Left lung (tissue), 10 donors: ENCODE measurements around the gene CNEP1R1. TPM values are rescaled to one million over a fixed set of nuclear protein-coding genes. Genes with fewer than 3 reads are reported as not detected.

Experiments
- ATAC-seq: fragments of 200-7000 bp; cut with Tn5 transposase; one replicate; pipeline ENCODE4 v1.9.1; 2020; ENCODE audit warnings: moderate library complexity
- DNase-seq, 4 donors: peaks; one replicate each; pipeline ENCODE4 v3.0.0-alpha.2; 2013 to 2020
- H3K27ac ChIP-seq, 2 donors: fragments of 200-600 bp; sonication (generic) in 1 of 2; one replicate each; pipeline versions ENCODE4 v1.5.0 to v1.8.0; 2020 to 2021
- H3K27me3 ChIP-seq, 2 donors: fragments of 200-600 bp; sonication (generic) in 1 of 2; one replicate each; pipeline versions ENCODE4 v1.5.0 to v1.8.0; 2020 to 2021
- H3K36me3 ChIP-seq, 2 donors: fragments of 200-600 bp; sonication (generic) in 1 of 2; one replicate each; pipeline versions ENCODE4 v1.5.0 to v1.8.0; 2020 to 2021
- H3K4me1 ChIP-seq, 2 donors: fragments of 200-600 bp; one replicate each; pipeline ENCODE4 v1.8.0; 2021
- H3K4me3 ChIP-seq, 2 donors: fragments of 200-600 bp; sonication (generic) in 1 of 2; one replicate each; pipeline versions ENCODE4 v1.5.0 to v1.8.0; 2020 to 2021; ENCODE audit warnings: mild to moderate bottlenecking in 1 of 2
- H3K9me3 ChIP-seq, 2 donors: fragments of 200-600 bp; sonication (generic) in 1 of 2; one replicate each; pipeline versions ENCODE4 v1.5.0 to v1.8.0; 2020 to 2021
- CTCF ChIP-seq, 2 donors: fragments of 200-600 bp; sonication (generic) in 1 of 2; IDR thresholded peaks; one replicate each; pipeline versions ENCODE4 v1.5.0 to v1.8.0; 2021; ENCODE audit warnings: antibody characterized with exemption in 2 of 2
- intact Hi-C, 2 donors: fragments of 100-400 bp; cut with DNase I; formaldehyde crosslinking; loops; one replicate each; pipeline versions ENCODE4 v1.11.2 to v1.14.2; 2022
- polyA plus RNA-seq, 6 donors: library from polyadenylated mRNA; unstranded; fragments of 120-200 nt; gene quantifications; one replicate each; pipeline ENCODE4 v1.2.1, GENCODE V29; 2013; ENCODE audit not compliant: insufficient read length in 6 of 6
- total RNA-seq, 2 donors: library from RNA; stranded (reverse); fragmentation: NEBNext Ultra II Directional; extraction: Animal tissue kit (Norgen Biotek cat#: 25700); gene quantifications; one replicate each; pipeline ENCODE4 v1.2.1, GENCODE V29; 2021
- donor health status: DM: no; HTN: yes; CAD: no.
- donor health status: DM: no; HTN: no; CAD: no.

CNEP1R1 gene
- total and polyA plus RNA-seq, 8 donors = 22.2 to 44.3 (median 35.3) TPM

GRCh38 chr16:50024207-50024606, 818 bp upstream of the CNEP1R1 start:
- peaks cover 0 to 6% of the 10 kb centered on the region in 2 donors for H3K36me3 ChIP-seq
- TF ChIP-seq CTCF (IDR thresholded peaks at IDR 0.05) = no peak
- no peaks in the 10 kb centered on the region for H3K9me3 ChIP-seq
- no peaks in the 10 kb centered on the region for H3K27me3 ChIP-seq
- DNase-seq (no peak), ATAC-seq (no peak)
- no peak overlapping the region for H3K4me3 ChIP-seq
- peak overlapping the region in 1 of 2 donors; percentile 91 for H3K27ac ChIP-seq
- intact Hi-C loops = loop anchor here in 1 of 2 donors (10.0 kb wide), 1 partner anchor 191 kb away; no protein-coding TSS in a partner anchor
- peaks cover 12 to 38% of the 10 kb centered on the region in 2 donors for H3K4me1 ChIP-seq

DNA sequence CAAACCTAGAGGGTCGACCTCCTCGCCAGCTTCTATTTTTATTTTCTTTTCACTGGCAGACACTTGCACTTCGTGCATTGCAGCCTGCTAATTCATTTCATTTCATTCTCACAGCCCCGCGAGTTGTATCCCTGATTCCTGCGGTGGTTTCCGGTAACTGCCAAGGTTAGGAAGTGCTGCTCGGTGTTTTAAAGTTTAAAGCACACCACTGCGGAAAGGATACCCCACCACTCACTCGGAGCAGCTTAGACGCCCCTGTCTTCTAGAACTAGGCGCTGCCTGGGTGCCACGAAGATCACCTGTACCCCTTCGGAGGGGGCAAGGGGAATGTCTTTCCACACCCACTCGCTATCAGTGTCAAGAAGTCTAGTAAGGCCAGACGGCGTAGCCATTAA, 509 bp downstream of the CNEP1R1 start:
- intact Hi-C loops = loop anchor here in 1 of 2 donors (10.0 kb wide), 1 partner anchor 189 kb away; no protein-coding TSS in a partner anchor
- peaks cover 12 to 42% of the 10 kb centered on the region in 2 donors for H3K4me1 ChIP-seq
- peak; percentile 27 for ATAC-seq
- no peak for DNase-seq
- H3K27me3 ChIP-seq = no peaks in the 10 kb centered on the region
- H3K36me3 ChIP-seq = peaks cover 0 to 18% of the 10 kb centered on the region in 2 donors
- H3K4me3 ChIP-seq = peak overlapping the region; percentile 98 to 99
- peak overlapping the region; percentile 86 to 91 for H3K27ac ChIP-seq
- TF ChIP-seq CTCF (IDR thresholded peaks at IDR 0.05) = no peak
- no peaks in the 10 kb centered on the region for H3K9me3 ChIP-seq

- TF ChIP-seq CTCF (IDR thresholded peaks at IDR 0.05) = no peak
- ATAC-seq (no peak), DNase-seq (no peak)
- no peak overlapping the region for H3K27ac ChIP-seq
- intact Hi-C loops = loop anchor here in 1 of 2 donors (10.0 kb wide), 1 partner anchor 187 kb away; no protein-coding TSS in a partner anchor
- no peak overlapping the region for H3K4me3 ChIP-seq
- peaks cover 12 to 42% of the 10 kb centered on the region in 2 donors for H3K4me1 ChIP-seq
- peaks cover 0 to 39% of the 10 kb centered on the region in 2 donors for H3K36me3 ChIP-seq
- H3K27me3 ChIP-seq = no peaks in the 10 kb centered on the region
- H3K9me3 ChIP-seq = no peaks in the 10 kb centered on the region
Observed at GRCh38 chr16:50027829-50028228, 2.8 kb downstream of the CNEP1R1 start.

DNA sequence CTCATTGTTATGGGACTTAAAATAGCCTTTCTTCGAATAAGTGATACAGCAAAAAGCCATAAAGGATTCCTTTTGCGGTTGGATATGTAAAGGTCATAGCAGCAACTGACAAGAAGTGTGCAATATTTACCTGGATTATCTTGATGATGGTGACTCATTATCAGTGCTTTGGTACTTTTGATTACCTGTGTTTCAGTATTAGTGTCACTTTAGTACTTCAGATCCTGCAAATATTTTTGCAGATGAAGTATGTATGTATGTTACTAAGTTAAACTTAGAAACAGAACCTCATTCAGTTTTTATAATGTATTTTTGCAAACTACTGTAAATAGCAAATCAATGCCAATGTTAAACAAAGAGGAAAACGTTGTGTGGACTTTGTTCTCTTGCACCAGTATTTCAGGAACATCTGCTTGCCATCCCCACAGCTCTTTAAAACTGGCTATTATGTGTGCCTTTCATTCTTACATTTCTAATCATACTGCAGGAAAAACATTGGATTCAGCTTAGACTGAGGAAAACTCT, 10.5 kb downstream of the CNEP1R1 start:
- intact Hi-C loops = no loop called here
- no peak overlapping the region for H3K27ac ChIP-seq
- H3K4me3 ChIP-seq = no peak overlapping the region
- peaks cover 0 to 61% of the 10 kb centered on the region in 2 donors for H3K36me3 ChIP-seq
- H3K4me1 ChIP-seq = peaks cover 4 to 44% of the 10 kb centered on the region in 2 donors
- ATAC-seq (no peak), DNase-seq (no peak)
- no peaks in the 10 kb centered on the region for H3K9me3 ChIP-seq
- no peaks in the 10 kb centered on the region for H3K27me3 ChIP-seq
- TF ChIP-seq CTCF (IDR thresholded peaks at IDR 0.05) = no peak

DNA sequence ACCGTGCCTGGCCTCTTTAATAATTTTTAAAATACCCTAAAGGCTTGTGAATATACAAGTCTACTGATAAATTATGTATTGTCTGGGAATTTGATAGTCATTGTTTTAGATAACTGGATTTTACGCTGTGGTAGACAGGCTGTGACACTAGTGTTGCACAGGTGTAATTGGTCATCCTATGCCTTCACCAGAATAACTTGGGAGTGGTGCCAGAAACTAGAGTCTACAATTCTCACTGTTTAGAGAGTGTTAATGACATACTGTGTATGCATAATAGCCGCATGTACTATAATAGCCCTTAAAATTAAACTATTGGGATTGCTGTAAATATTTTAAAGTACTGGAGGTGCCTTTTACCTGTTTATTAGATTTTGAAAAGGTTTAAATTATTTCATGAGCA, 11.4 kb downstream of the CNEP1R1 start:
- DNase-seq (no peak), ATAC-seq (no peak)
- Histone ChIP-seq H3K27me3 (no peaks in the 10 kb centered on the region), H3K4me1 (peaks cover 4 to 46% of the 10 kb centered on the region in 2 donors), H3K9me3 (no peaks in the 10 kb centered on the region), H3K4me3 (no peak overlapping the region), H3K27ac (peak overlapping the region in 1 of 2 donors; percentile 89), H3K36me3 (peaks cover 0 to 52% of the 10 kb centered on the region in 2 donors)
- no peak for TF ChIP-seq CTCF (IDR thresholded peaks at IDR 0.05)
- intact Hi-C loops = no loop called here
